ENCODE data around the gene RNF144A. TPM values are rescaled to one million over a fixed set of nuclear protein-coding genes. Genes with fewer than 3 reads are reported as not detected.
"Not testable (repeated sequence)": the region's sequence is repeated elsewhere in the genome, so short reads cannot be mapped to it uniquely, and the experiment has no call there.

Gene RNF144A, protein sequence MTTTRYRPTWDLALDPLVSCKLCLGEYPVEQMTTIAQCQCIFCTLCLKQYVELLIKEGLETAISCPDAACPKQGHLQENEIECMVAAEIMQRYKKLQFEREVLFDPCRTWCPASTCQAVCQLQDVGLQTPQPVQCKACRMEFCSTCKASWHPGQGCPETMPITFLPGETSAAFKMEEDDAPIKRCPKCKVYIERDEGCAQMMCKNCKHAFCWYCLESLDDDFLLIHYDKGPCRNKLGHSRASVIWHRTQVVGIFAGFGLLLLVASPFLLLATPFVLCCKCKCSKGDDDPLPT
- 36.4 and 43.8 TPM in 2 replicates for total RNA-seq

DNA sequence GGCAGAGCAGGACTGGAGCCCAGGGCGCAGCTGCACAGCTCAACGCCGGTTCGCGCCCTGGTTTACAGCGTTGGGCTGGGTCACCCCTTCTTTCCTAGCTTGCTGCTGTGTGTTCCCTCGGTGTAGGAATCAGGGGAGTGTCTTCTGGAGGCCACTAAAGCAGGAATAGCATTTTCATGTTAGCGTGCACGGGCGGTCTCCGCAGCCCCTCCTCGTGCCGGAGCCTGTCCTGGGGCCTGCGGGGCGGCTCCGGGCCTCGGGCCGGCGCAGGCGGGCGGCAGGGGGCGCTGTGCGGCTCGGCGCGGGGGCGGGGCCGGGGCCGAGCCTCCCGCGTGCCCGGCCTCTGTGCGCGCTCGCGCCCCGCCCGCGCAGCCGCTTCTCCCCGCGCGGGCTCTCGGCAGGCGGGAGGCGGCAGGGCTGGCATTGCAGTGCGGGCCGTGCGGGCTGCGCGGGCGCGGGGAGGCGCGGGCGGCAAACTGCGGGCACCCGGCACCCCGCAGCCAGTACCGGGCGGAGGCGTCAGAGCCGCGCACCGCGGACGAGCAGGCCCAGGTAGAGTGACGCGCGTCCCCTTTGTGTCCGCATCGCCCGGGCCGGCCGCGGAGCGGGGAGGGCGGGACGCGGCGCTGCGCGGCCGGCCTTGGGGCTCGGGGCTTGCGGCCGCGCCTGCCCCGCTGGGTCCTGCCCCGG lies at the start of gene RNF144A:
RNF144A (plus strand) TSS at position 342 of the 690 bp plus-strand sequence. CDS start 79,515 bp downstream, outside the sequence.
- intact Hi-C loops (cut with micrococcal nuclease) = loop anchor here (1.0 to 5.0 kb wide), 4 partner anchors 8 to 125 kb away; partner anchors contain the start of gene CMPK2

DNA sequence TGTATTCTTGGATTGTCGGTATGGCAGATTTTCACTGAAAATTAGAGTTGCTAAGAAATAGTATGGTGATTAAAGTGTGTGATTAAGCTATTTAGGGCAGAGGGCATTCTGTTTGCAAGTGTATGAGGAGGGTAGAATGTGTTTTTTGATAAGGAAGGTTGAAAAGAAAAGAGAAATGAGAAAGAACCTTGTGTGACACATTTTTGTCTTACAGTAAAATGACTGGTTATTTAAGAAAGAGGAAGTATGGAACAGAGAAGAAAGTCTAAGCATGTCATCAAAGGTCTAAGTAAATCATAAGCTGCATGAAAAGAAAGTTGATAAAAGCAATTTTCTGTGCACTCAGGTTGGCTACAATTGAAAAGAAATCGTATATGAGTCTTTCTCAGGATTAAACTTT lies 44.8 kb upstream of the RNF144A start:
- intact Hi-C loops (cut with micrococcal nuclease) = loop anchor here (10.0 kb wide), 1 partner anchor 1812 kb away; the partner anchor contains the start of gene ID2

DNA sequence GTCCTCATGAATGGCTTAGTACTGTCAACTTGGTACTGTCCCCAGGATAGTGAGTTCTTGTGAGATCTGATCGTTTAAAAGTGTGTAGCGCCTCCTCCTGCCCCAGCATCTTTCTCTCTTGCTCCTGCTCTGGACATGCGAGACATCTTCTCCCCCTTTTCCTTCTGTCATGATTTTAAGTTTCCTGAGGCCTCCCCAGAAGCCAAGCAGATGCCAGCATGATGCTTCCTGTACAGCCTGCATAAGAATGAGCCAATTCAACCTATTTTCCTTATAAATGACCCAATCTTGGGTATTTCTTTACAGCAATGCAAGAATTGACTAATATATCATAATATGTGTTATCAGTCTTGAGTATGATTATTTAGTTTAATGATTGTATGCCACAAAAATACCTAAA lies 43.2 kb upstream of the RNF144A start:
- intact Hi-C loops (cut with micrococcal nuclease) = loop anchor here (10.0 kb wide), 1 partner anchor 1811 kb away; the partner anchor contains the start of gene ID2

- intact Hi-C loops (cut with micrococcal nuclease) = loop anchor here (10.0 kb wide), 1 partner anchor 1808 kb away; the partner anchor contains the start of gene ID2
Measured at GRCh38 chr2:6876309-6876708, 40.9 kb upstream of the RNF144A start.

GRCh38 chr2:6877402-6878304 lies 39.6 kb upstream of the RNF144A start, which contains the start of gene RSAD2:
Gene RSAD2, plus strand, starts transcription at chr2:6877777. Its CDS starts 24 bp downstream, at chr2:6877801.
- intact Hi-C loops (cut with micrococcal nuclease) = loop anchor here (1.0 to 10.0 kb wide), 4 partner anchors 12 to 1807 kb away; partner anchors contain the start of genes CMPK2 and ID2

DNA sequence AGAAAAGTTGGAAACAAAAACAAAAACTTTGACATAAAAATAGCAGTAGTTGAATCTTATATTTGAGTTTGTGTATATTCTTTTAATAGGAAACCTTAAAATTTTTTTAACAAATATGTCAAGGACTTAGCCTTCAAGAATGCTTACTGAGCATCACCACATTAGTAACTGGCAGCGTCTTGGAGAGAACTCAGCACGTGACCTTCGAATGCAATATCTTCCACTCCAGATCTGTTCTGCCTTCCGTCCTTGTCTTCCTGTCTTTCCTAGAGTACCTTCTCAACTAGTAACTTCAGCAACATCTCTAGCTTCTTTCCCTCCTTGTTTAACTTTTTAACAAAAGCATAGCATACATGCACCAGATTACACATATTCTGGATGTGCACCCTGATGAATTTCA lies 38.7 kb upstream of the RNF144A start:
- intact Hi-C loops (cut with micrococcal nuclease) = loop anchor here (10.0 kb wide), 1 partner anchor 1806 kb away; the partner anchor contains the start of gene ID2

- intact Hi-C loops (cut with micrococcal nuclease) = loop anchor here (10.0 kb wide), 1 partner anchor 1806 kb away; the partner anchor contains the start of gene ID2
Measured at GRCh38 chr2:6879011-6879410, 38.2 kb upstream of the RNF144A start.

- intact Hi-C loops (cut with micrococcal nuclease) = no loop called here
Measured at GRCh38 chr2:6880200-6880733, 36.9 kb upstream of the RNF144A start.

- intact Hi-C loops (cut with micrococcal nuclease) = no loop called here
Measured at GRCh38 chr2:6881046-6881445, 36.2 kb upstream of the RNF144A start.

GRCh38 chr2:6881516-6881915 lies 35.7 kb upstream of the RNF144A start:
- intact Hi-C loops (cut with micrococcal nuclease) = no loop called here

DNA sequence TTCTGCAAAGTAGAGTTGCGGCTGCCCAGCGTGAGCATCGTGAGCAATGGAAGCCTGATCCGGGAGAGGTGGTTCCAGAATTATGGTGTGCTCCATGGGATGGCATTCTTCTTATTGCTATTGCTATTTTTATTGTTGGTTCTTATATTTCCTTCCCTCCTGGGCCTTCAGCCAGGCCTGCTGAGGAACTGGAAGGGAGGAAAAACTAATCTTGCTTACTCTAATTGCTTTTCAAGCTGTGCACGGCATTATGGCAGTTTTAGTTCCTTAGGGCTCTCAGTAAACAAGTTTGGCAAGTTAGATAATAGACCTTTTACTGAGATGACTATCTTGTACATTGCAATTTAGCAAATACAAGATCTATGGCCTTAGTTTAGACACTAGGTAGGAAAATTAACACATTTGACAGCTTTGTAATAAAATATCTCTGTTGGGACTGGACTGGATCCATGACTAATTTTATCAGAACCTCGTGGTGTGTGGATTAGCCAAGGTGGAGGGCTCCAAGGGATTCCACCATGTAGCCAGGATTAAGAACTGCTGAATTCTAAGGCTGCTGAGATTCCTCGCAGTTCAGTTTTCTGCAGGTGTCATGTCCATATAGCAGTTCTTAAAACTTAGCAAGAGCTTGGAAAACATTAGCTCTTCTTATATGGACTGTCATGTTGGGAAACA lies 33.6 kb upstream of the RNF144A start:
- intact Hi-C loops (cut with micrococcal nuclease) = no loop called here

DNA sequence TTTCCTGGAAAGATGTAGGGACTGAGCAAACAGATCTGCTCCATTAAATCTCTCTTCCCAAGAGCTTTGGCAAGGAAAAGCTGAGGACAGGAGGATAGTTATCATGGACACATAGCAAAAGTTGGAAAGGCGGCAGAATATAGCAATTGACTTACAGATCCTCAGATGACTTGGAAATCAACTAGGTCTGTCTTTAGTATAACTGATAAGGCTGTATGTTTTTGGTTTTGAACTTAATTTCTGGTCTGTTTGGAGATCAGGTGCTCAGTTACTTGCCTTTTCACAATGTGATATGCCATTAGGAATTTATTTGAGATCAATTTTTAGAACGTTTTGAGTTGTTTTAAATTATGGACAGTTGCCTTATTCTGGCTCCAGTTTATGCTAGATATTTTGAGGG lies 31.7 kb upstream of the RNF144A start:
- intact Hi-C loops (cut with micrococcal nuclease) = no loop called here

DNA sequence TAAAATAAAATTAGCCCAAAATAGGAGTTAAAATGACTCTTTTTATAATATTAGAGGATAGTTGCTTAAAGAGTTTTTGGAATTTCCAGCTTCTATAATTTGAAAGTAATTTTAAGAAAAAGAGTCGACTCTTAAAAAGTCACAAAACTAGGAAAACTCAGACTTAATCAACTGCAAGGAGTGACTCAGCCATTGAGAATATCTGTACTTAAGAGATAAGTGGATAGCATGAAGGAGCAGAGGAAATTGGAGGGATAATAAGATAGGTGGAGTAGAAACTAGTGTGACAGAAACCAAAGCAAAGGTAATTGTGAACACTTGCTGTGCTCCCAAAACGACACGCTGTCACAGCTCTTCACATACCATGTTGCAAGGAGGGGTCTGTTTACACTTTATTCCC lies 31.2 kb upstream of the RNF144A start:
- intact Hi-C loops (cut with micrococcal nuclease) = no loop called here

DNA sequence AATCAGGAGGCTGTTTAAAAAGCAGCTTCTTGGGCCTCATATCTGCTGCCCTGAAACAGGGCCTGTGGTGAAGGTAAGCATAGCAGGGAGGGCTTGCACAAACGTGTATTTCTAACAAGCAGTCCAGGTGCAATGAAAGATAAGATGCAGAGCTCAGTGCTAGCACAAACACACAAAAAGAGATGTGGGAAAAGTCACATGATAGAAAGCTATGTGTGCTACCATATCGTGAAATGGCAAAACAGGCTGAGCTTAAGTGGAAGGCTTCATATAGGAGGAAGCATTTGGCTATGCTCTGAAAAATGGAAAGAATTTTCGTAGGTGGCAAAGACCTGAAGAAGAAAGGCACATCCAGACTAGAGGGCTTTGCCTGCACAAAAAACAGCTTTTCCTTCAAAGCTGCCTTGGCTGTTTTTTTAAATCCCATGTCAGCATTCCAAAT lies 29.4 kb upstream of the RNF144A start:
- intact Hi-C loops (cut with micrococcal nuclease) = no loop called here

DNA sequence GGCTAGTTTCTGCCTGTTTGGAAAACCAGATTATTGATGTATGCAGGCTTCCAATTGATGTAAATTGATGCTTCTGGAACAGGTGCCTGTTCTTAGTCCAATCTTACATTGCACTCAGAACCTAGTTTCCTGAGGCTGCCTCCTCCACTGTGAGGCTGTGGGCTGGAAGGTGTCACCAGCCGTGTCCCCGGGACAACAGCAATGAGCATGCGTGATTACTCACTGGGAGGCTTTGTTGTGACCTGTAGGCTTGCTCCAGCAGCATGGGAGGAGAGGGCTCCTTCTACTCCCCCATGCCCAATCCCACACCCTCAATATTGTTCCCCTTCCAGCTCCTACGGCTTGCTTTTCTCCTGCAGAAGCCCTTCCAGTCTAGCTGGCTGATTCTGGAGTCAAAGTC lies 28.5 kb upstream of the RNF144A start:
- intact Hi-C loops (cut with micrococcal nuclease) = no loop called here

GRCh38 chr2:6893876-6894482 lies 23.2 kb upstream of the RNF144A start:
- intact Hi-C loops (cut with micrococcal nuclease) = no loop called here

- intact Hi-C loops (cut with micrococcal nuclease) = loop anchor here (1.0 to 2.0 kb wide), 6 partner anchors 12 to 147 kb away; partner anchors contain the start of gene RNF144A
Measured at GRCh38 chr2:6896930-6897759, 20.1 kb upstream of the RNF144A start.

DNA sequence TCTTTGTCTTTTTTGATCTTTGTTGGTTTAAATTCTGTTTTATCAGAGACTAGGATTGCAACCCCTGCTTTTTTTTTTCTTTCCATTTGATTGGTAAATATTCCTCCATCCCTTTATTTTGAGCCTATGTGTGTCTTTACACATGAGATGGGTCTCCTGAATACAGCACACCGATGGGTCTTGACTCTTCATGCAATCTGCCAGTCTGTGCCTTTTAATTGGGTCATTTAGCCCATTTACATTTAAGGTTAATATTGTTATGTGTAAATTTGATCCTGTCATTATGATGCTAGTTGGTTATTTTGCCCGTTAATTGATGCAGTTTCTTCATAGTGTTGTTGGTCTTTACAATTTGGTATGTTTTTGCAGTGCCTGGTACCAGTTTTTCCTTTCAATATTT lies 14.6 kb upstream of the RNF144A start:
- intact Hi-C loops (cut with micrococcal nuclease) = not testable (repeated sequence)

DNA sequence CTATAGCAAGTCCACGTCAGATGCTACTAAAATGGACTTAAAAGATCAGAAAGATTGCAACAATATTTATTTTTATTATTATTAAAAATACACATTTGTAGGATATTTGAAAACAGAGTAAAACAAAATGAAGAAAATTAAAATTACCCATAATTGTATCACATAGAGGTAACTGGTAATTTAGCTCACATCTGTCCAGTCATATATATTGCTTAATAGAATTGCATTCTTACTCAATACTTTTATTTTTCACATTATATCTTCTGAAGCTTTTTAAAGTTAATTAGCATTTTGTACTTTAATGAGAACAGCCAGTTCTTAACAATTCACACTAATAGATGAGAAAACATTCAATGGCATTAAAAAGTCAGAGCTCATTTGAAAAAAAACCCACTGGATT lies 11.5 kb upstream of the RNF144A start:
- intact Hi-C loops (cut with micrococcal nuclease) = loop anchor here (5.0 kb wide), 1 partner anchor 42 kb away; no protein-coding TSS in a partner anchor

All from T-helper 2 cell treated with Interferon-gamma antibody and Interleukin-4, amounts not matched to agents 100 ng/mL and 5 ng/mL, for 36 hours (primary cell).